Activated CD4-positive, alpha-beta T cell treated with anti-CD3 and anti-CD28 coated beads, Interleukin-2, amount 50 U/mL, for 24 hours (primary cell): ENCODE data around the gene NCEH1.

Experiments
- DNase-seq, 2 donors: peaks; one replicate each; pipeline ENCODE4 v3.0.0-alpha.2; 2020; ENCODE audit warnings: low read depth in 1 of 2, low spot score in 1 of 2

The NCEH1 gene

GRCh38 chr3:172647080-172647479 is 63.8 kb downstream of the NCEH1 start:
- DNase-seq, result no peak

GRCh38 chr3:172646439-172647015 is 64.3 kb downstream of the NCEH1 start:
- no peak for DNase-seq

DNA sequence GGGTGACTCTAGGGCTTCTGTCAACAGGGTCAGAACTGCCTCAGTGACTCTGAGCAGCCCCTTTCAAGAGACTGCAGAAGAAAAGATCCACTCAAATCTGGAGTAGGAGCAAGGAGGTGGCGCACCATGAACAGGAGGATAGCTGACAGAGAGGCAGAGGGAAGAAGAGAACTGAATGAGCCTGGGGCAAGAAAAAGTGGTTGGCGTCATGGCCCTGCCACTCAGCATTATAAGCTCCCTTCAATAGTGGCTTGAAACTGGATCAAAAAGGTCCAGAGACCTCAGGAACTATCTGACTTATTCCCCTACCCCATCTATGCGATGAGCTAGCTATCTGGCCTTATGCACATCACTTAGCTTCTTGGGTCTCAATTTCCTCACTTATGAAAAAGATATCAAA is 66.6 kb downstream of the NCEH1 start:
- DNase-seq, result no peak

DNA sequence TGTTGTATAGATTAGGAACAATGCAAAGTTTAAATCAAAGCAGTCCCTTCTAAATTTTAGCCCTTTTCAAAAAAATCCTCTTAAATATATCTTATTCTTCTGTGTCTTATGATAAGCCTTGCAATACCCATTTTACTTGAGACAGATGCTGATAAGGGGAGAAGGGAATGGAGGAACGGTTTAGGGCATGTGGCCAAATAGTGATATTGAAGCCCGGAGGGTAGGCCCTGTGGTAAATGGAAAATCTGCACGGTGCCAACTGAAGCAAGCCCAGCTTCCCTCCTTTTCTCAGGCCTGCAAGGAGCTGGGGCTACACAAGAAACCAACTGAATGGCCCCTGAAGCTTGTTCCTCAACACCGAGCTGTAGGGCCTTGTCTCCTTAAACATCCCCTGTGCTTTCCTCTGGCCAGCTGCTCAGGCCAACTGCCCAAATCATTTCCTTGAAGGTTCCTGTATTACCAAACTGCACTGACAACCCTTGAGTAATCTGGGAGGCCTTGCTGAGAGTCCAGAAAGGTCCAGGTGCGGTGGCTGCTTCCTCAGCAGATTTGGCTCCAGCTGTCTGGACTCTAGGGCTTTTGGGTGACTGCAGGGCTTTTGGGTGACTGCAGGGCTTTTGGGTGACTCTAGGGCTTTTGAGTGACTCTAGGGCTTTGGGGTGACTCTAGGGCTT is 67.2 kb downstream of the NCEH1 start:
- no peak for DNase-seq

GRCh38 chr3:172641291-172641690 is 69.6 kb downstream of the NCEH1 start:
- DNase-seq, result no peak

DNA sequence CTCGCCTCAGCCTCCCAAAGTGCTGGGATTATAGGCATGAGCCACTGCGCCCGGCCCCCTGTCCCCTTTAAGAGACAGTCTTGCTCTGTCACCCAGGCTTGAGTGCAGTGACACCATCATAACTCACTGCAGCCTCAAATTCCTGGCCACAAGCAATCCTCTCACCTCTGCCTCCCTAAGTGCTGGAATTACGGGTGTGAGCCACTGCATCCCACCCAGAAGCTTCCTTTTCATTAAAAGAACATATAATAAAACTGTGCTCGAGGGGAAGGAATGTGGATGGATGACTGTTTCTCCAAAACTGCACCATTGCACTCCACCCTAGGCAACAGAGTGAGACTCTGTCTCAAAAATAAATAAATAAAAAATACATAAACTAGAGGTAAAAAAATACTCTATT is 70.1 kb downstream of the NCEH1 start:
- no peak for DNase-seq

GRCh38 chr3:172635588-172635987 is 75.3 kb downstream of the NCEH1 start:
- no peak for DNase-seq

GRCh38 chr3:172634948-172635347 is 75.9 kb downstream of the NCEH1 start:
- no peak for DNase-seq

DNA sequence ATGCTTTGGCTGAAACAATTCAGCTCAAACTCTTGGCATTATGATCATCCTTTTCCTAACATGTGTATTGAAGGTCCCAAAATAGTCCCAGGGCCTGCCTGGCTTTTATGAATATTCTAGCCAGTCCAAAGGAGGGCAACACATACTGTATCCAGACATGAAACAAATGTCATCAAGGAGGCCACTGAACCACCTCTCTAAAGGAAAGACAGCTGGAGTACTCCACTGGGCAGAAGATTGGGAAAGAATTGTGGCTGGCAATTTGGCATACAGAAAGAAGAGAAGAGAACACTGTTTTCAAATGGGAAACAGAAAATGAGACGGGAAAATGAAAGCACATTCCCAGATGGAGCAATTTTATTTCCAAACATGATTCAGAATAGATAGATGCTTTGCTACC is 80.6 kb downstream of the NCEH1 start:
- no peak for DNase-seq

DNA sequence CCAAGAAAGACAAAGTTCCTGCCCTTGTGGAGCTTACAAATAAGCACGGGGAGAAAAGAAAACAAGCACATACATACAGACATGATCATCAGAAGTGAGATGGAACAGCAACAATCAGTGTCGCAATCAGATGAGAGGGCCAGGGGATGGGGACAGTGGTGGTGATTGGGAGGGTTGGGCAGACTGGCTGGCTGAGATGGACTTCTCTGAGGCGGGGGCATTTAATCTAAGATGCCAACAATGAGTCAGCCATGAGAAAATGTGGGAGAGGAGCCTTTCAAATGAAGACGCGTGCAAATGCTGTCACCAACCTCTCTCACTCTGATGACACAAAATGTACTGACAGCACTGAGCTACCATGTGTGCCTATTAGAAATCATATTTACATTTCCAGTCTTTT is 81.4 kb downstream of the NCEH1 start:
- no peak for DNase-seq

DNA sequence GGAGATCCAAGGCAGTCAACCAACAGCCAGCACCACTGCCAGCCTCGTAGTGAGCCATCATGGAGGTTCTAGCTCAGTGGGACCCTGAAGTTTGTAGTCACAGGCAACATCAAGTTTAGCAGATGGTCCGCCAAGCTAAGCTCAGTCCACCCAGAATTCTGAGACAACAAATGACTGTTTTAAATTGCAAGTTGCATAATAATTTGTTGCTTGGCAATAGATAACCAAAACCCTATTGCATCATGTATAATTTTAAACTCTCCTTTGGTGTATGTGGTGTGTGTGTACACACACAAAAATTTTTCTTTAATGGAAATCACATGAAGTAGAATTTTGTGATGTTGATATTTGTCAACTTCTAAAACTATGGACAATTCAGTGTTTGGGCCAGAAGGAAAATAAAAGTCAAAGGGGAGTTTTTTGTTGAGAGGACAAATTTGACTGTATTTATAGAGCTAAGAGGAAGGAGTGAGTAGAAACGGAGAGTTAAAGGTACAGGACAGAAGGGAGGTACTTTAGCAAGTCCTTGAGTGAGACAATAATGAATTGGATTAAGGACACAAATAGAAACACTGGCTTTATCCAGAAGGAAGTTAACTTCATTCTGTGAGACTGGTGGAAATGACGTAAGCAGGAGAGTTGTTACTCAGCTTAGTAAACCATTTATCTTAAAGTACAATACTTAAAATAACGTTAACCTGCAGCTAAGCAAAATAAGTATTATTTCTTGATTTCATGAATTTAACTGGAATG is 83.6 kb downstream of the NCEH1 start:
- no peak for DNase-seq

DNA sequence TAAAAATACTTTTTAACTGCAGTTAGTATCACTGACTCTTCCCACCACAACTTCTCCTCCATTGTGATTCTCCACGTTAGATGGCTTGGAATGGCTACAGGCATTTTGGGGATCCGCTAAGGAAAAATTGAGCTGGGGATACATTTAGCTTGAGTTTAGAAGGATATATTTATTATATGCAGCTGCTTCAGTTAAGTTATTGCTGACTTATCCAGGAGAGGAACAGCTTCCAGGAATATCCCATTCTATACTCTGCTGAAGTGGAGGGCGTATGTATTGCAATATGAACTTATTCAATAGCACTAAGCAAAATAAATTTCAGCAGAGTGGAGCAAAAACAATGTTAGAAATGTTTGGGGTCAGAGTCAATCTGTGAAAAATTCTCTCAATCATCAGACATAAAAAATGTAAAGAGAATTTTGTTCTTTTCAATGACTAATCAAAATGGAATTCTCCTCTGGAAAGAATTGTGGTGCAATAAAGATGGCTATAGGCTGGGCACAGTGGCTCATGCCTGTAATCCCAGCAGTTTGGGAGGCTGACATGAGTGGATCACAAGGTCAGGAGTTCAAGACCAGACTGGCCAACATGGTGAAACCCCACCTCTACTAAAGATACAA is 84.7 kb downstream of the NCEH1 start:
- DNase-seq, result no peak

DNA sequence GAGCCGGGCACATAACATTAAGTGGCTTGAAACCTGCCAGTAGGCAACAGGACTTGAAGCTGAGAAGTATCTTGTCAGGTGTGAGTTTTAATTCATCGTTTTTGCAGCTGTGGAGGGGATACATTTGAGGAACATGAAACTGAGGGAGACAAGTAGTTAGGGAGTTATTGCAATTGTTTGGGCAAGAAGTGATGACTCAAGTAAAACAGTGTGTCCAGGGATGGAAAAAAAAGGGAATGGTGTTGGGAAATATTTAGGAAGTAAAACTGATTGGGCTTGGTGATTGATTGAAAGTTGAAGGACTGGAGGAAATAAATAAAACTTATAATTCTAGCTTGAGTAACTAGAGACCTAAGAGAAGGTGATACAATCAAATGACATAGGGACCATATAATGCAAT is 85.5 kb downstream of the NCEH1 start:
- no peak for DNase-seq

DNA sequence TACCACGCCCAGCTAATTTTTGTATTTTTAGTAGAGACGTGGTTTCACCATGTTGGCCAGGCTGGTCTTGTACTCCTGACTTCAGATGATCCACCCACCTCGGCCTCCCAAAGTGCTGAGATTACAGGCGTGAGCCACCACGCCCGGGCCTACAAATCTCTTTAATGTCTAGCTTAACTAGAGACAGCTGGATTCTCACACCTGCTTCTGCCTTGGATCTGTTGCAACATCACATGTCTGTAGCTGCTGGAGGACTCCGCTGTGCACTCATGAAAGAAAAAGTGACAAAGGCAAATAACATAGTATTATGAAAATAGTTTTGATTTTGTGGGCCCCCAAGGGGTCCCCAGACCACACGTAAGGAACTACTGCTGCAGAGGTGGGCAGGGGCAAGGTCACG is 85.9 kb downstream of the NCEH1 start:
- DNase-seq, result no peak

GRCh38 chr3:172622916-172623700 is 87.8 kb downstream of the NCEH1 start:
- DNase-seq, result peak in 1 of 2 donors; percentile 12

- DNase-seq, result no peak
Observed at GRCh38 chr3:172622156-172622555, 88.7 kb downstream of the NCEH1 start.

DNA sequence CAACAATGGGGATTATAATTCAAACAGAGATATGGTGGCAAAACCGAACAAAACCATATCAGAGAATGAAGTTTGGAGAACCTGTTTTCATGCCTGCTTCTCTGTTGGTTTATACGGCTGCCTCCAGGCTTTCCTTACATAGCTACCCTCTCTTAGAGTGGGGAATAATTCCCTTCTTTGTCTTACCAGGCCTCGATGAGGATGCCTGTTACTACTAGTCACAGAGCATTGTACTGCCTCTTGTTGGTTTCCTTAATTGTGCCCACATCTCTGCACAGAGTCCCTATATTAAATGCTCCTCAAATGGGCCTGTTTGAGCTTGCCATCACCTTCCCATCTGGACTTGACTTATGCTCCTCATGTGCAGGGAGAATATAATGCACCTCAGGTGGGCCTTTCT is 92.9 kb downstream of the NCEH1 start:
- no peak for DNase-seq

DNA sequence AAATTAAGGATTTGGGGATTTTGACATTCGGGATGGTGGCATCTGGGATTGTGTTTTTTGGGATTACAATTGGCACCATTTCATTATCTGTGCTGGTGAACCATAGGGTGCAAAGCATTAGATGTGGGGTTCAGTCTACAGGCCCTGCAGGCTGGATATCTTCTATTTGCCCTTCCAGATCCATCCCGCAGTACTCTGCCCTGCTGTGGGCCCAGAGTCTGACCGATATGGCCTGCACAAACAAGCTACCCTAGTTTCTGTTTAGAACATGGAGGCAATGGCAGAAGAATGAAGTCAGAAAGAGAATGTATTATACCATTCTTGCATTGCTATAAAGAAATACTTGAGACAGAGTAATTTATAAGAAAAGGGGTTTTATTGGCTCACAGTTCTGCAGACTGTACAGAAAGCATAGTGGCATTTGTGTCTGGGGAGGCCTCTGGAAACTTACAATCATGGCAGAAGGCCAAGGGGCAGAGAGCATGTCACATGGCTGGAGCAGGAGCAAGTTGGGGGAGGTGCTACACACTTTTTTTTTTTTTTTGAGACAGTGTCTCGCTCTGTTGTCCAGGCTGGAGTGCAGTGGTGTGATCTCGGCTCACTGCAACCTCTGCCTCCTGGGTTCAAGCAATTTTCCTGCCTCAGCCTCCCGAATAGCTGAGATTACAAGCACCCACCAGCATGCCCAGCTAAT is 93.7 kb downstream of the NCEH1 start:
- no peak for DNase-seq

DNA sequence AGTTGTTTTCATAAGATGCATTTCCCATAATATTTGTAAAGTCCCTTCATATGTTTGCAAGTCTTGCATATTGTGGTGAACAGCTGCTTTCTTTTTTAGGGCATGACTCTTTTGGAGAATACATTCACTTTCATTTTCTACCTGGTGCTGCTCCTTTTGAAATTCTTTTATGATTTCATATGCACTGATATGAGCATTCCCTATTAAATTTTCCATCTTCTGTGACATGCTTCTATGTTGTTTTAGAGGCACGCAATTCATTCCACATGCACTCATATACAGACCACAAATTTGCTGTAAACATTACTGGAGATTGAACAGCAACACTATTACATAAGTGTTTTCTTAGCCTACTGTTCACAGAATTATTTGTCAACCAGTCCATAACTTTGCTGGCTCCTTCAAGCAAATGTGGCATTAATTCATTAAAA is 94.8 kb downstream of the NCEH1 start:
- DNase-seq, result no peak

DNA sequence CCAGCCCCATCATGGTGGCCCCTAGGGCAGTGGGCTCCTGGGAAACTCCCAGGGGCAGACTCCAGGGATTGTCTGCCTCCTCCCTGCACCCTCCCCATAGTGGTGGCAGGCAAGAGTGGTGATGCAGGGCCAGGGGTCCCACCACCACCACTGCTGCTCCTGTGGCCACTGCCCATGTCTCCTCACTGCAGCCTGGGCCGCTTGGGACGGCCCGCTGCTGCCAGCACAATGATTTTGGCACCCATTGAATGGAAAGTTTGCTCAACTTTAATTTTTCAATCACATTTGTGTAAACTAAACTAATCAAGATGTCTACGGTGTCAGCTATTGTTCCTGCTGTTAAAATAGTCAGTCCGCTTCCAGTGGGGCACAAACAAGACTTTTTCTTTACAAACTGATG is 95.6 kb downstream of the NCEH1 start:
- DNase-seq, result no peak
